GM15510 (cell line): ENCODE data around the gene NDRG3.

Experiments used
- POLR2A ChIP-seq: IDR thresholded peaks from 3 replicates; pipeline ENCODE4 v1.6.1; 2011; ENCODE audit warnings: borderline replicate concordance; ENCODE audit not compliant: insufficient read length; ENCODE audit errors: extremely low read depth

NDRG3 gene

GRCh38 chr20:36614781-36615557 lies 130.9 kb downstream of the NDRG3 start:
- no peak for TF ChIP-seq POLR2A

- TF ChIP-seq POLR2A: no peak
Observed at GRCh38 chr20:36613974-36614373, 131.9 kb downstream of the NDRG3 start.

DNA sequence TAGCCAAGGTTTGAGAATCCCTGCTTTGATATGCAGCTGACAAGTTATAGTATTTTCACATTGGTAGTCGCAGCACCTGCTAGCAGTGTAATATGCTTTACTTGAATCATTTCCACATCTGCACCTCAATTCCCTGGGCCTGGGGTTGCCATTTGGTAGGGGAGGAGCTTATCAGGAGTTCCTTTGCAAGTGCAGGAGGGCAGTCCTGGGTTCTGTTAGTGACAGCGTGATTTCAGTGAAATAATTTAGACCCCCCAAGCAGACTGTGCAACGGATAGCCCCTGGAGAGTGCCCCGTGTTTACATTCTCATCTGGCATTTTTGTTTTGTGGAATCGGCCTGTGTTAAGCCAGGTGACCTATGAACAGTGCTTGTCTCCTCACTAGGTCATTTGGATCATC lies 134.3 kb downstream of the NDRG3 start:
- TF ChIP-seq POLR2A: no peak

GRCh38 chr20:36607586-36608387 lies 138.1 kb downstream of the NDRG3 start:
- no peak for TF ChIP-seq POLR2A

GRCh38 chr20:36606158-36607066 lies 139.5 kb downstream of the NDRG3 start:
- TF ChIP-seq POLR2A: no peak

DNA sequence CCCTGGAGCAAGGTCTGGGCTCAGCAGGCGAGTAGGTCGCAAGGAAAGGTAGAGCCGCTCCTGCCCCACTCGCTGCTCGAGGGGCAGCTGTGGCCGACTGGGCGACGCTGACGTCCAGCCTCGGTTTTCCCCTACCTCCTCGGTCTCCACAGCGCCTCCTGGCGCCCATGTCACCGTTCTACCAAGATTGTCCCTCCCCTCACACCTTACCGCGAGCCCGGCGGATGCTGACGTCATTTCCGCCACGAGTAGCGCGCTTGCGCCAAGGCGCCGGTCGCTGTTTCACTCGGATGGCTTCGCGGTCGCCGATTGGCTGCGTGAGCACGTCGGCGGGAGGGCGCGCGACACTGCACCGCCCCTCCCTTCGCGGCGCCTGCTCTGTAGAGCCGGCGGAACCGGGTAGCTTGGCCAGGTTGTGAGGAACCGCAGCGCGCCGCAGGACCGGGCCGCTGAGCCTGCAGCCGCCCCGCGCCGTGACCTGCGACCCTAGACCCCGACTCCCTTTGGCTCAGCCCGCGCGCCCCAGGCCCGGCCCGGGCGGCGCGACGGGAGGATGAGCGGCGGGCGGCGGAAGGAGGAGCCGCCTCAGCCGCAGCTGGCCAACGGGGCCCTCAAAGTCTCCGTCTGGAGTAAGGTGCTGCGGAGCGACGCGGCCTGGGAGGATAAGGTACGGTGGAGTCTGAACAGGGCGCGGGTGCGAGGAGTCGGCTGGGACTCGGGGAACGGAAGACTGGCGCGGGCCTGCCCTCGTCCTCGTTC lies 140.3 kb downstream of the NDRG3 start, which contains the start of gene RAB5IF:
RAB5IF (plus strand) TSS at position 381 of the 759 bp plus-strand sequence; CDS start at position 554, 173 bp downstream.
- peak; percentile 86 for TF ChIP-seq POLR2A

- peak; percentile 26 for TF ChIP-seq POLR2A
Observed at GRCh38 chr20:36604952-36605398, 140.9 kb downstream of the NDRG3 start.
